NCI-H2196 (cell line): ENCODE data around the gene AFM.

Source experiments
- DNase-seq: peaks from one replicate; lab custom pipeline; 2025; ENCODE audit not compliant: unreplicated experiment; lab: John Stamatoyannopoulos, UW

Gene AFM

DNA sequence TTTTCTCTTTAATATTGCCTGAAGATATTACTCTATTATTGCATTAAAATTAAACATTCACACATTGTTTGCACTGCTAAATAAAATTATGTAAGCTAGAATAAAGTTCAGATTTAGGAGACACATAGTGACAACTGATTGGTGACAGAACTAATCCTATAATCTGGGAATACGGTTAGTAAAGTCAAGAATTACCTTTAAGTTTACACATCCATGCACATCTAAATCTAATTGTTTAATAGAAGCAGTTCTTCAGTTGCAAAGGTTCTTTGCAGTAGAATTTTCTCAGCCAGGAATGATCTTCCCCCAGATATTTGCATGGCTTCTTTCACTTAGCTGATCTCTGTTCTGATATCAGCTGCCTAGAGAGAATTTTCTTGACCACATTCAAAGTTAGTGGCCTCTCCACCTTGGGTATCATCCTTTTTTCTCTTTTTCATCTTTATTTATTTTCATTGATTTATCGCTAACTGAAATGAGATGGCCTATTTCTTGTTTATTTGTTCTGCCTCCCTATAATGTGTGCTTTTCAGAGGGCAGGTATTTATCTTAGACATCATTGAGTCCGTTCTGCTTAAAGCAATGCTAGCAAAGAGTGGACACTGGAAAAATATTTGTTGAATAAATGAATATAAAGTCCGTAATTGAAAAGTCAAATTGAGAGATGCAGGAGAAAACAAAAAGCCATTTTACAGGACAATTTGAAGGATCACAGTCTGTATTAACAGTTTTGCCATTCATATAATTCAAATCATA, 32.9 kb upstream of the AFM start:
- no peak for DNase-seq

DNA sequence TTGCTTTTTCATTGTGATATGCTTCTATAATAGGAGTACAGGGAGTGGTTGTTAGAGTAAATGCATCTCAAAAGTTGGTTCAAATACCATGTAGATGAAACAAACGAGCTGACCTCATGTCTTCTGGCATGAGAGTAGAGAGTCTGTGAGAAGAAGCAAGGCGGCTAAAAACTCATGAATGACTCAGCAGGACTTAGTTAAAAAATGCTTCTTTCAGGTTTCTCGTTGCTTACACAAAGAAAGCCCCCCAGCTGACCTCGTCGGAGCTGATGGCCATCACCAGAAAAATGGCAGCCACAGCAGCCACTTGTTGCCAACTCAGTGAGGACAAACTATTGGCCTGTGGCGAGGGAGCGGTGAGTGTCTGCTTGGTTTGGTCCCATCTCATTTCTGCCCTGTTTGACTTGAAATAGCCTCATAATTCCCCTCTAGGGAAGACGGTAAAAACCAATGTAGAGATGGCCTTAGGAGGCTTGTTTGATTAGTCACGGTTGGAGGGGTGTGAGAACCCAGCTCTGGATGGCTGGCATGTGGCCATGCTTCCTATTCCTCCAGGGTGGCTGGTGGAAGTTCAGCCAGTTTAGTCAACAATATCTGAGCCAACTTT, 31.0 kb upstream of the AFM start:
- no peak for DNase-seq

DNA sequence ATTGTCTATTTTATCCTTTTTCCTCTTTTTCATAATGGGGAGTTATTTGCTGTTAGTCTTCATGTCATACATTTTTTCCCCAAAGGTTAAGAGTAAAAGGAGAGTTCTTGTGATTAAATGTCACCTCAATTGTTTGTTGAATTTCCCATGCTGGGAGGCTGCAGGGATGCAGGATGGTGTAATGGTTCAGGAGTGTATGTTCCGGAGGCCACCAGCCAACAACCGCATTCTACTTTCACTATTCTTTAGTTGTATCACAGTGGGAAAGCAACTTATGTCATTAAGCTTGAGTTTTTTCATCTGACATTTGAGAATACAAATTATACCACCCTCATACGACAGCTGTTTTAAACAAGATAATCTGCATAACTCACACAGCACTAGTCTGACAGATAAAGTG, 30.1 kb upstream of the AFM start:
- no peak for DNase-seq

DNA sequence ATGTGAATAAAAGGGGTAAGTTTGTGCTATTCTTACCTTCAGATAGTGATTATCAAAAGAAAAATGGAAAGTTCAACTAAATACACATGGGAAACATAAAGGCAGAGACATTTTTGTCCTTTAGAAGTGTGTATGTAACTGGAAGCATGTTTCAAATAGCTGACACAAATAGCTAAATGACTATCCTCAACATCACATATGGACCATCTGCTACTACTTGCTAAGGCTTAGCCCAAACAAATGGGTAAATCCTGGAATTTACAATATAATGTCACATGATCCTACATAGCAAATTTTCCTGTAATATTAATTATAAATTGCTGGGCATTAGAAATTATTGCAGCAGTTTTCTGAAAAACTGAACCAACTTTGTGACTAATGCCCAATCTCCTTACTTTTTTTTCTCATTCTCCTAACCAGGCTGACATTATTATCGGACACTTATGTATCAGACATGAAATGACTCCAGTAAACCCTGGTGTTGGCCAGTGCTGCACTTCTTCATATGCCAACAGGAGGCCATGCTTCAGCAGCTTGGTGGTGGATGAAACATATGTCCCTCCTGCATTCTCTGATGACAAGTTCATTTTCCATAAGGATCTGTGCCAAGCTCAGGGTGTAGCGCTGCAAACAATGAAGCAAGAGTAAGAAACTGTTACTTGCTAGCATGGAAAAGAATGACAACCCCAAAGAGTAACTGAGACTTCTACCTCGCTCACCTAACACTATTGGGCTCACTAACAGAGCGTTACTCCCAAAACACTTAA, 29.4 kb upstream of the AFM start:
- DNase-seq: no peak

DNA sequence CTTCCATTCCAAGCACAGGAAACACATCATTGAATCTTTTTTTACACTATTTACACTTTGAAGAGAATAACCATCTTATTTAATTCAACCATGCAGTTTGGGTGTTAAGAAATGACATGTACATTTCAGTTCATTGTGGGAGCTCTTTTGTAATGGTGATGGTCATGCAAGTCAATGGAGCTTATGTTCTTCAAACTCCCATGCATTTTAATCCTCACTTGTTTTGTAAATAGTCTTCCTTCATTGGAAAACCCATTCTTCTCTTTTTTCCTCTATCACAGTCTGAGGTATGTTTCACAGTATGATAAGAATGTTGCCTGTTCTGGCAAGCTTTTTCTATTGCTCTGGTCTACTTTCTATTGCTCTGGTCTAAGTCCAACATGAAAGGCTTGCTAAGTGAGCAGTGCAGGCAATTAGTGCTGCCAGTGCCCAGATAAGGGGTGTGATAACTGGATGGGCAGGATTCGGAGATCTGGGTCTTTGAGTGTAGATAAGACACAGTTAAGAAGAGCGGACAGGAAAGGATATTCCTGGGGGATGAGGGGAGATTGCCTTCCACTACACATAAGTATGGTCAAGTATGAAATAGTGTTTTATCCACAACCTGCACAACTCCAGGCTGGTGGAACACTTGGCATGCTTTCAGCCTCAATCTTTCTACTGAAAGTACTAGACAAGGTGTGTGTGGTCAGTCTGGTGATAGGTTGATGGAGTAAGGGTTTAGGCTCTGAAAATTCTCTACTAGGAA, 28.4 kb upstream of the AFM start:
- DNase-seq: no peak

DNA sequence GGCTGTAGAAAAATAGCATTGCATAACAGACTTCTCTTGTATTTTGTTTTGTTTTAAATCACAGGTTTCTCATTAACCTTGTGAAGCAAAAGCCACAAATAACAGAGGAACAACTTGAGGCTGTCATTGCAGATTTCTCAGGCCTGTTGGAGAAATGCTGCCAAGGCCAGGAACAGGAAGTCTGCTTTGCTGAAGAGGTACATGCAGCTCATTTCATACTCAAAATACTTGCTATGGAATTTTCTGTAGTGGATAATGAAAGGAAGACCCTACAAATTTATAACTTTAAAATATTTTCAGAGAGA, 27.9 kb upstream of the AFM start:
- DNase-seq: no peak

DNA sequence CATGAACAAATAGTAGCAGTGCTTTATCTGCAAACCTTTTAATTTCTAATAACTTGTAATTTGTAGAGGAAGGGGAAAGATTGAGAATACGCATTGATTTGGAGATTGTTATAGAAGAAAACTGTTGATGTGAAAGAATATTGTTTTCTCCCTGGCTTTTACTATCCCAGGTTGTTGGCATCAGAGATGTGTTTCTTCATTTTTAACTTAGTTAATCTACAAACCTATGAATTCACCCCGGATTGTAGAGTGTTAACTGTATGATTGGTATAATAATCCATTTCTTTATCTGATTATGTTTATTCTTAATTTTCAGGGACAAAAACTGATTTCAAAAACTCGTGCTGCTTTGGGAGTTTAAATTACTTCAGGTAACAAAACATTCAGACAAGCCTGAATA, 26.6 kb upstream of the AFM start:
- DNase-seq: no peak

DNA sequence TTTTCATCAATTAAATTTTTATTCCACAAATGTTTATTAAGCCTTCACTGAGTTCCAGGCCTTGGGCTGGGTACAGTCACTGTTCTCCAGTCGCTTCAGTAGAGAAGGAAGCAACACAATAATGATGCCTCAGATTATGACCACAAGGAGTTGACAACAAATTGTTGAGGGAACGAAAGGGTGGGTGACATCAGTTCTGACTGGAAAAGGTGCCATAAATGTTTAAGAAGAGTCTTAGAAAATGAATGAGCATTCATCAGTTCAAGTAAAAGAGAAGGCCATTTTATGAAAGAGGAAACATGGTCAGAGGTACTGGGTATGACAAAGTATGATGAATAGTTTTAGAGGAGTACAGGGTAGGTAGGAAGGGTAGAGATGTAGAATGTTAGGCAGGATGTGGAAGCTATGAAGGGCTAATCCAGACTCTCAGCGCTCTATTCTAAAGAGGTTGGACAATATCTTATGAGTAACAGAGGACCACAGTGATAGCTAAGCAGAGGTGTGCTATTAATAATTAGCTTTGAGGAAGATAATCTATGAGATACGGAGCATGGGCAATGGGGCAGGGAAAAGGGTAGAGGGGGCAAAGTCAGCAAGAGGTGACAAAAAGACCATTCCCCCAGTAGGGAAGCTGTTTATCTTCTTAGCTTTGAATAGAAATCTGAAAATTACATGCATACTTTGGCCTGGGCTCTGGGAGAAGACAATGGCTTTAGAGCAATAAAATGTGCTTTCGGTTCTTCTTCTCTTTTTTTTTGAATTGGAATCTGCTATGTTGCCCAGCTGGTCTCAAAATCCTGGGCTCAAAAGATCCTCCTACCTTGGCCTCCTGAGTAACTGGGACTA, 25.1 kb upstream of the AFM start:
- DNase-seq: no peak

DNA sequence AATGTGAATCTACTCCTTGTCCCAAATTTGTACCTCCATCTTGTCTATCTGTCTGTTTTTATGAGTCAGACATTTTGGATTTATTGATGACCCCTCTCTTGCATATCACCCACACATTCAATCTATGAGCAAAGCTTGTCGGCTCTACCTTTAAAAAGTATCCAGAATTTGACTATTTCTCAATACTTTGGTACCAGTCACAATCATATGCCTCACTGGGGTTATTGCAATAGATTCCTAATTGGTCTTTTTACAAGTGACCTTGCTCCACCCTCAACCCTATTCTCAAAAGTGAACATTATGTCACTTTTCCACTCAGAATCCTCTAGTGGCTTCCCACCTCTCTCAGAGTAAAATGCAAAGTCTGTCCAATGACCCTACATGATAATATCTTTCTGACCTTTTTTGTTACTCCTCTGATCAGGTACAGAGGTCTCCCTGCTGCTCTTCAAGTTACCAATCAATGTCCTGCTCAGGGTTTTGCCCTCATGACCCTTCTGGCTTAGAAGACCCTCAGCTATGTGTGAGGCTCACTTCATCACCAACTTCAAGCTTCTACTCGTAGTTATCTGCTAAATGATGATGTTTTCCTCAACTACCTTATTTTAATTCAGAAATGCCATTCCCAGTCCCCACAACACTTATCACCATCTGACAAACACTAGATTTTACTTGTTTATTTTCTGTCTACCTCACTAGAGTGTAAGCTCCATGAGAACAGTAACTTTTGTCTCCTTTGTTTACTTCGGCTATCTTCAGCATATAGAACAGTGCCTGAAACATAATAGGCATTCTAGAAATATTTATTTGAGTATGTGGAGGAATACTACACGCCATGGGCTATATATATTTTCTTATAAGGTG, 23.1 kb upstream of the AFM start:
- DNase-seq: no peak

DNA sequence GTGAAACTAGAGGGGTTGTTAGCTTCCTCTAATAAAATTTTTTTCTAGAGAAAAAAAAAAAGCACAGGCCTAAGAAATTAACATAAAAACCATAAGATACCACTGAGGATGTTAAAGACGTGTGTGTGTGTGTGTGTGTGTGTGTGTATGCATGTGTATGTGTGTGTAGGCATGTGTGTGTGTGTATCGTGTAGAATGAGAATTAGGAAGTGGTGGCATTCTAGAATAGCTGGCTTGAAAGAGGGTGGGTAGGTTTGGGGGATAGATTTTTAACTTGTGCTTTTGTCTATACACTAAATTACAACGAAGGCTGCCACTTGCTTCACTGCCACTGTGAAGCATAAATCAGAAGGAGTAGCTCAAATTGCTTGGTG, 22.5 kb upstream of the AFM start:
- no peak for DNase-seq

DNA sequence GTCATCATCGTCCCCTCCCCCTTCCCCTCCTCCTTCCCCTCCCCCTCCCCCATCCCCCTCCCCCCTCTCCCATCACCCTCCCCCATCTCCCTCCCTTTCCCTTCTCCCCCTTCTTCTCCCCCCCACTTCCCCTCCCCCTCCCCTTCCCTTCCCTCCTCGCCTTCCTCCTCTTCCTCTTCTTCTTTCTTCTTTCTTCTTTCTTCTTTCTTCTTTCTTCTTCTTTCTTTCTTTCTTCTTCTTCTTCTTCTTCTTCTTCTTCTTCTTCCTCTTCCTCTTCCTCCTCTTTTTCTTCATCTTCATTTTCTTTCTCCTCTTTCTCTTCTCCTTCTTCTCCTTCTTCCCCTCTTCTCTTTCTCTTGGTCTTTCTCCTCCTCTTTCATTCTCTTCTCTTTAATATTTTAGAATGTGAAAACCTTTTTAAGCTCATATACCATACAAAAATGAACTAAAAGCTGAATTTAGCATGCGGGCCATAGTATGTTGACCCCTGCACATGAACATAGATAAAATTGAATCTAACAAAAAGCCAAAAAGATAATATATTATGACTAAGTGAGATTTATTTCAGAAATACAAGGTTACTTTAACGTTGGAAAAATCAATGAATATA, 20.5 kb upstream of the AFM start:
- DNase-seq: no peak

DNA sequence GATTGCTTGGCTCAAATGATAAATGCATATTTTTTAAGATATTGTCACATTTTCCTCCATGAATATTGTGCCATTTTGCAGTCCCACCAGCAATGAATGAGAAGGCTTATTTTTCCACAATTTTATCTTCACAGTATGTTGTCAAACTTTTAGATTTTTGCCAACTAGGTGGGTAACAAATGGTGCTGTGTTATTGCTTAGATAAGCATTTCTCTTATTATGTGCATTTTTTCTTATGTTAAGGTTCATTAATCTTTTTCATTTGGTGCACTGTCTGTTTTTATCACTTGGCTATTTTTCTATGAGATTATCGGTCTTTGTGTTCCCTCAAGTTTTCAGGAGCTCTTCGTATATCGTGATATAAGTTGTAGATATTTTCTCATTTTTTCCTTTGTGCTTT, 13.4 kb upstream of the AFM start:
- no peak for DNase-seq

DNA sequence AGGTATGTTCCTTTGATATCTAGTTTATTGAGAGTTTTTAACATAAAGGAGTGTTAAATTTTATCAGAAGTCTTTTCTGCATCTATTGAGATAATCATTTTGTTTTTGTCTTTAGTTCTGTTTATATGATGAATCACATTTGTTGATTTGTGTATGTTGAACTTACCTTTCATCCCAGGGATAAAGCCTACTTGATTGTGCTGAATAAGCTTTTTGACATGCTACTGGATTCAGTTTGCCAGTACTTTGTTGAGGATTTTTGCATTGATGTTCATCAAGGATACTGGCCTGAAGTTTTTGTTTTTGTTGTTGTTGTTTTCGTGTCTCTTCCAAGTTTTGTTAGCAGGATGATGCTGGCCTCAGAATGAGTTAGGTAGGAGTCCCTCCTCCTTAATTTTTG, 10.8 kb upstream of the AFM start:
- DNase-seq: no peak

DNA sequence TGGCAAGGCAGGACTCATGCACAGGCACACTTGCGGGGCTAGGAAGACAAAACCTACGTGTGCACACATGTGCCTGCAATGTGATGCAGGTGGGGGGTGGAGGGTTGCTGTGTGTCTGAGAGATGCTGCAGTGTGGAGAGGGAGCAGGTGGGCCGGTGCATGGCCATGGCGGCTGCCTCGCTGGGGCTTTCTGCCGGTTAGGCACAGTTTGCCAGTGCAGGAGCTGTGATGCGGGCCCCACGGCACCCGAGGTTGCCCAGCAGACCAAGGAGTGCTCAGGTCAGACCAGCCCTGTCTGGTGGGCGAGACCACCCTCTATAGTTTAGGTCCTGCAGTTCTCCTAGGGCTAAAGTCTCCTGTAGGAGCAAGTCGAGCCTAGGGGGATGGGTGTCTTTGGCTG, 4.4 kb upstream of the AFM start:
- DNase-seq: no peak

DNA sequence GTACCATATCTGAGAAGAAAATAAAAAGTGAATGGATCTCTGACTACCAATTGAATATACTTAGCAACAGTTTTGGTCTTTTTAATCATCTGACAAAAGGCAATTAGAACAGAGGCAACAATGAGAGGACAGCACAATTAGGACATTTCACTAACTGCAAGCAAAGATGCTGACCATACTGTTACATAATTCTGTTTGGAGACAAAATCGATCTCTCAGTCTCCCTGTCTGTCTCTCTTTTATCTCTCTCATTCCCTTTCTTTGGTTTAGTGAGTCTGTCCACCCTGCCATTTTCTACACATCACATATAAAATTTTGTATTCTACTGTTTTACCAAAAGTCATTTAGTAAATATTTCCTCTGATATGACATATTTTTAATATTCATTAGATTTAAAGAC, 2.2 kb upstream of the AFM start:
- DNase-seq: no peak

DNA sequence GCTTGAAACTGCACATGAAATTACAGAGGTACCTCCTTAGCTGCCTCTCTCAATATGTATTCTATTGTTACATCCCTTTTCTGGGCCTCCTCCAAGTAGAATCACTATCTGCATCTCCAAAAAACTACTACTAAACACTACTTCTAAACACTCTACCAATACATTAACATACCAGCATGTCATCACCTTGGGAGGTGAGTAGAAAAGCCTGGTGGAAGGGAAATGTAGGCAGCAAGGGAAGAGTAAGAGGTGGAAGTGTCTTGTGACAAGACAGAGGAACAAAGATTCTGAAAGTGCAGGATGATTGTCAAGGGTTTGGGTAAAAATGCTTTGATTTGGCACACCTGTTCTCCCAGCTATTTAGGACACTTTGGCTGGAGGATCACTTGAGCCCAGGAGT, 3.5 kb downstream of the AFM start:
- DNase-seq: no peak

DNA sequence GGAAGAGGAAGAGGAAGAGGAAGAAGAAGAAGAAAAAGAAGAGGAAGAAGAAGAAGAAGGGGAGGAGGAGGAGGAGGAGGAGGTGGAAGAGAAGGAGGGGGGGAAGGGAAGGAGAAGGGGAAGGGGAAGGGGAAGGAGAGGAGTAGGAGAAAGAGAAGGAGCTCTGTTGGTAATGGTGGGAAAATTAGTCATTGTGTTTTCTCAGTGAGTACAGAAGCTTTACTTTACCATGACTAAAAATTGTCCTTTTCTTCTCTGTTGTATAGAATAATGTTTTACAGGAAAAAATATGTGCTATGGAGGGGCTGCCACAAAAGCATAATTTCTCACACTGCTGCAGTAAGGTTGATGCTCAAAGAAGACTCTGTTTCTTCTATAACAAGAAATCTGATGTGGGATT, 4.1 kb downstream of the AFM start:
- DNase-seq: no peak

DNA sequence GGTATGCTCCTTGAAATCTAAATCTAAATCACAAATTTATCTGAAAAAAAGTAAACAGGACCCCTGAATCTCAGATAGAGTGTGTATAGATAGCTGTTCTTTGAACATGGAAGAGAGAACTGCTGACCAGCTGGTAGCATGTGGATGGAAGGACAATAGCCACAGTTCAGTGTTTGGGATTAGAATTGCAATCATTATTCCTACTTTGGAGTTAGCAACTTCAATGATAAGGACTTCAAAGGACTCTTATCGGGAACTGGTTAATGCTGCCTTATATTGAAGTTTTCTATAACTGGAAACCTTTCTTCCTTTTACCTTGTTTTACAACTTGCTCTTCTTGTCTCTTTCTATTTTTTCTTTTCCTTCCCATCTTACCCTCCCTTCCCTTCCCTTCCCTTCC, 5.0 kb downstream of the AFM start:
- no peak for DNase-seq

DNA sequence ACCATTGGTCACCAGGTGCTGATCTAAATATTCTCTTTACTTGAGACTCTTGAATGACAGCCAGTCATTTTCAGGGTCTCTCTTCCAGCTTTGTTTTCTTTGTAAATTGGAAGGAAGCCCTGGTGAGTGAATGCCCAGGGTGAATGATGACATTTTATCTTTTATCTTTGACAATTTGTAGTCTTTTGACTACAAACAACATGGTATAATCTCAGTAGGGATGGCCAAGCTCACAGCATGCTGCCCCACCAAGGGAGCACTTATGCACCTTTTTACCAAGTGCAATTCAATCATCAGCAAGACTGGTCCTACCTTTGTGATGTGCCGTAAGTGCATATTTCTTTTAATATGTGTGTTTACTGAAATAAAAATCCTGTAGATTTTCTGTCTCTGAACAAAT, 5.7 kb downstream of the AFM start:
- DNase-seq: no peak
